Measurements from ENCODE around the gene NRL. TPM values are rescaled to one million over a fixed set of nuclear protein-coding genes. Genes with fewer than 3 reads are reported as not detected.

The NRL gene
- total and polyA plus RNA-seq, 4 donors: 1.5 to 3.2 (median 2.8) TPM

- no peak for DNase-seq (ENCODE audit: low spot score)
- TF ChIP-seq ZBTB33 (IDR thresholded peaks at IDR 0.05) (no peak), FOXA2 (IDR thresholded peaks at IDR 0.05) (no peak), SP1 (IDR thresholded peaks at IDR 0.05) (no peak), MAX (IDR thresholded peaks at IDR 0.05) (no peak), HNF4G (IDR thresholded peaks at IDR 0.05) (no peak), TAF1 (conservative IDR thresholded peaks at IDR 0.05) (no peak), REST (IDR thresholded peaks at IDR 0.05) (no peak), YY1 (IDR thresholded peaks at IDR 0.05) (no peak), RXRA (IDR thresholded peaks at IDR 0.05) (no peak), HNF4A (conservative IDR thresholded peaks at IDR 0.05) (no peak), JUND (IDR thresholded peaks at IDR 0.05) (no peak), EGR1 (IDR thresholded peaks at IDR 0.05; ENCODE audit: low read depth in 2 of 2) (no peak), GABPA (IDR thresholded peaks at IDR 0.05 in 1 of 2, conservative IDR thresholded peaks at IDR 0.05 in 1 of 2) (no peak), ATF3 (IDR thresholded peaks at IDR 0.05) (no peak), CTCF (IDR thresholded peaks at IDR 0.05; ENCODE audit: low read depth, low read length, missing input control) (no peak), FOXA1 (IDR thresholded peaks at IDR 0.05) (no peak), NR2F2 (IDR thresholded peaks at IDR 0.05) (no peak), RAD21 (IDR thresholded peaks at IDR 0.05) (no peak)
- no peak overlapping the region for H3K9ac ChIP-seq (ENCODE audit: low read depth in 1 of 2, low read length in 2 of 2)
- no peaks in the 10 kb centered on the region for H3K27me3 ChIP-seq (ENCODE audit: control insufficient read depth in 4 of 4, insufficient read depth in 4 of 4, low read length in 3 of 4)
- H3K27ac ChIP-seq (ENCODE audit: low read depth in 1 of 2, low read length in 2 of 2): no peak overlapping the region
- H3K9me3 ChIP-seq (ENCODE audit: control insufficient read depth in 4 of 4, low read length in 3 of 4): no peaks in the 10 kb centered on the region
- no peaks in the 10 kb centered on the region for H3K36me3 ChIP-seq (ENCODE audit: control insufficient read depth in 4 of 4, insufficient read depth in 3 of 4, low read depth in 1 of 4, low read length in 3 of 4)
- H3K4me3 ChIP-seq (ENCODE audit: low read depth in 1 of 3, low read length in 3 of 3): no peak overlapping the region
- H3K4me1 ChIP-seq (ENCODE audit: control insufficient read depth in 4 of 4, insufficient read depth in 4 of 4, low read length in 3 of 4): peaks cover 30 to 68% (median 54%) of the 10 kb centered on the region in 4 donors
- WGBS: 93% methylated on average over 10 of the region's 10 CpGs
Observed at GRCh38 chr14:24058951-24059475, 55.7 kb downstream of the NRL start.
